Measurements from ENCODE around the gene GASK1A. TPM values are rescaled to one million over a fixed set of nuclear protein-coding genes. Genes with fewer than 3 reads are reported as not detected.

Gene GASK1A
- total and polyA plus RNA-seq, 2 of the 8 experiments (the other 6 are each of a cell fraction or from before 2014, with no cell fraction given), result 4.7 to 7.9 TPM

DNA sequence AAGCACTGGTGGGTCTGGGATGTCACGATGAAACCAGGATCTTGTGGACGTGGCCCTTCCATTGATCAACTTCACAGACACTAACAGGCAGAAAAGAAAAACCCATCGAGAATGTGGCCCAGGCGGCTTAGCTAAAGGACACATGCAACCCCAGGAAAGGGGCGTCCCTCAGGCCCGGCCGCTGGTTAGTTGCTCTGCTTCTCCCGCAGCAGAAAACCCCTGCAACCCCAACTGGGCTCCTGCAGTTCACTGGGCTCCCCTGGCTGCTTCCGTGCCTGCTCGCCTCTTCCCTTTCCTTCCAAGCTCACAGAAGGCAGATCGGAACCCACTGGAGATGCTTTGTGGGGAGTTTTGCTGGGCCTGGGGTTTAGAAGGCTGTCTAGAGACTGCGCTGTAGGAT lies 1.1 kb downstream of the GASK1A start:
- no peak overlapping the region for H4K8ac ChIP-seq (ENCODE audit: extremely low read depth, insufficient read depth, low read length)
- no peak overlapping the region for H4K5ac ChIP-seq (ENCODE audit: insufficient read length, low read depth, low read length)
- H3K9me3 ChIP-seq (ENCODE audit: insufficient read depth in 2 of 2, low read depth in 1 of 2, low read length in 1 of 2), result peaks cover under 1 to 9% of the 10 kb centered on the region in 2 experiments; a peak in 3 of 4 replicates
- no peak overlapping the region; the same call in 1 of the 2 replicates for H2BK12ac ChIP-seq (ENCODE audit: low read depth, low read length)
- H3K4me1 ChIP-seq (replicated peaks in 1 of 4; ENCODE audit: control insufficient read depth in 3 of 4, insufficient read depth in 4 of 4, low read length in 3 of 4), result peaks cover 5 to 36% (median 16%) of the 10 kb centered on the region in 4 experiments
- peak overlapping the region; percentile 34 for H3K18ac ChIP-seq (ENCODE audit: extremely low read depth, low read length)
- H2BK5ac ChIP-seq (ENCODE audit: low read depth, low read length), result peak overlapping the region; percentile 6; the same call in 1 of the 2 replicates
- H3K4me3 ChIP-seq (ENCODE audit: extremely low read depth in 1 of 4, insufficient read depth in 2 of 4, low read depth in 3 of 4, low read length in 4 of 4), result peak overlapping the region; percentile 68 to 81 (median 76); a peak in 5 of 8 replicates
- H3K27me3 ChIP-seq (replicated peaks in 1 of 4; ENCODE audit: control insufficient read depth in 3 of 4, extremely low read depth in 1 of 4, insufficient read depth in 3 of 4, low read length in 3 of 4), result peaks cover 0 to 15% (median 12%) of the 10 kb centered on the region in 4 experiments; a peak in 6 of 7 replicates
- 0 out of 2 replicates have a peak overlapping the region, but pooled peaks have one; percentile 40 for H2BK15ac ChIP-seq (ENCODE audit: low read length)
- no peak overlapping the region for H3K4ac ChIP-seq (replicated peaks; ENCODE audit: insufficient read length, low read depth, low read length)
- peak; percentile 58; the same call in 1 of the 2 replicates for TF ChIP-seq TBP (IDR thresholded peaks at IDR 0.05; ENCODE audit: low read depth, low read length)
- no peak for TF ChIP-seq YY1 (IDR thresholded peaks at IDR 0.05; ENCODE audit: low read depth, low read length)
- no peak overlapping the region for H3K23ac ChIP-seq (ENCODE audit: insufficient read length)
- CTCF ChIA-PET (ENCODE audit: partially characterized antibody), result interaction anchor here (0.6 to 10.1 kb wide), 11 partner anchors 11 to 181 kb away, joined by 3 to 51 read pairs (median 4); no protein-coding TSS in a partner anchor
- no peak overlapping the region for H2AK5ac ChIP-seq (ENCODE audit: low read depth, low read length)
- FAIRE-seq (no peak), DNase-seq (ENCODE audit: low read depth in 1 of 2, low spot score in 2 of 2) (no peak)
- no peak overlapping the region for H3K56ac ChIP-seq (replicated peaks; ENCODE audit: insufficient read length, low read depth, low read length)
- H3K14ac ChIP-seq (ENCODE audit: insufficient read length), result no peak overlapping the region
- H2BK20ac ChIP-seq (ENCODE audit: low read length), result no peak overlapping the region
- H4K20me1 ChIP-seq (replicated peaks in 1 of 2; ENCODE audit: control insufficient read depth in 1 of 2, insufficient read depth in 2 of 2, low read length in 2 of 2), result no peaks in the 10 kb centered on the region
- H3K36me3 ChIP-seq (ENCODE audit: control insufficient read depth in 2 of 4, insufficient read depth in 4 of 4, low read length in 3 of 4), result no peaks in the 10 kb centered on the region
- H3K9ac ChIP-seq (replicated peaks in 1 of 4; ENCODE audit: extremely low read depth in 1 of 4, low read depth in 3 of 4, low read length in 3 of 4), result no peak overlapping the region
- no peak overlapping the region for H4K91ac ChIP-seq (replicated peaks; ENCODE audit: insufficient read length, low read length)
- H2BK120ac ChIP-seq (replicated peaks; ENCODE audit: low read depth, low read length), result no peak overlapping the region
- H3K27ac ChIP-seq (ENCODE audit: low read depth, low read length), result no peak overlapping the region
- H3K79me2 ChIP-seq (ENCODE audit: control insufficient read depth in 1 of 2, insufficient read depth in 2 of 2, low read length in 2 of 2), result no peaks in the 10 kb centered on the region; a peak in 1 of 4 replicates
- POLR2A ChIA-PET (ENCODE audit: partially characterized antibody), result interaction anchor here (0.8 to 1.7 kb wide), 5 partner anchors 8 to 20 kb away, joined by 3 to 7 read pairs (median 3); no protein-coding TSS in a partner anchor
- peak overlapping the region; percentile 70 to 94 for H3K4me2 ChIP-seq (ENCODE audit: insufficient read depth in 1 of 2, low read depth in 2 of 2, low read length in 2 of 2)
- WGBS, 2 experiments (ENCODE audit: extremely low coverage in 1 of 2, insufficient coverage in 1 of 2, insufficient read length in 1 of 2, insufficient replicate concordance in 2 of 2, low coverage in 1 of 2, low lambda C conversion rate in 2 of 2, missing lambda C conversion rate in 1 of 2), result 26% methylated on average over 12 of the region's 12 CpGs; no CpG with 5 or more reads in 1 of the 2 experiments
- peaks cover 4% of the 10 kb centered on the region; the same call in 1 of the 2 replicates for H3K23me2 ChIP-seq (ENCODE audit: low read depth, low read length)
- H3K79me1 ChIP-seq (ENCODE audit: low read depth, low read length), result no peaks in the 10 kb centered on the region
- H2AFZ ChIP-seq (ENCODE audit: low read length), result no peak overlapping the region
